ENCODE measurements around the gene PTH2R. TPM values are rescaled to one million over a fixed set of nuclear protein-coding genes. Genes with fewer than 3 reads are reported as not detected.

PTH2R gene
- total and polyA plus RNA-seq, 2 donors (not counting 3 experiments of a cell fraction or from before 2014, with no cell fraction given): not detected

- Histone ChIP-seq H3K9me3 (replicated peaks; ENCODE audit: control insufficient read depth, insufficient read depth, low read length) (no peaks in the 10 kb centered on the region), H3K9ac (replicated peaks; ENCODE audit: extremely low read depth, insufficient read depth, low read length) (no peak overlapping the region), H3K36me3 (ENCODE audit: control insufficient read depth in 2 of 2, extremely low read depth in 1 of 2, insufficient read depth in 2 of 2, low read length in 2 of 2) (peaks cover 2 to 5% of the 10 kb centered on the region in 2 experiments), H4K20me1 (replicated peaks; ENCODE audit: control insufficient read depth, extremely low read depth, insufficient read depth, low read length) (no peaks in the 10 kb centered on the region), H3K9me1 (replicated peaks; ENCODE audit: control insufficient read depth, extremely low read depth, insufficient read depth, low read length) (no peaks in the 10 kb centered on the region), H3K27ac (ENCODE audit: insufficient read depth, low read depth, low read length) (no peak overlapping the region), H3K4me2 (ENCODE audit: insufficient read depth, low read length) (no peak overlapping the region), H3K4me3 (replicated peaks in 1 of 3; ENCODE audit: insufficient read depth in 1 of 3, low read depth in 1 of 3, low read length in 3 of 3) (no peak overlapping the region), H2AFZ (ENCODE audit: low read depth, low read length) (no peak overlapping the region), H3K79me2 (ENCODE audit: control insufficient read depth, insufficient read depth, low read length) (no peaks in the 10 kb centered on the region), H3K4me1 (ENCODE audit: control insufficient read depth, extremely low read depth, insufficient read depth, low read length) (no peaks in the 10 kb centered on the region), H3K27me3 (ENCODE audit: control insufficient read depth in 2 of 2, insufficient read depth in 2 of 2, low read length in 2 of 2) (no peaks in the 10 kb centered on the region)
- ChIA-PET POLR2A (no interaction called here), CTCF (interaction anchor here (0.9 to 1.5 kb wide), 4 partner anchors 10 to 972 kb away, joined by 3 to 4 read pairs (median 3); no protein-coding TSS in a partner anchor)
- BruUV-seq (replicated peaks): no TSS peak
- TF ChIP-seq CTCF (IDR thresholded peaks at IDR 0.05; ENCODE audit: extremely low read depth in 1 of 2, insufficient read depth in 1 of 2, low read depth in 1 of 2, low read length in 2 of 2): no peak
- TF ChIP-seq POLR2A (IDR thresholded peaks at IDR 0.05; ENCODE audit: low read depth, low read length): no peak
- no peak for TF ChIP-seq EZH2 (IDR thresholded peaks at IDR 0.05; ENCODE audit: borderline replicate concordance, low read depth, low read length, severe bottlenecking)
- dilution Hi-C loops (cut with MboI; ENCODE audit: extremely low pct_ligation_motif_present, low sequenced_read_pairs) (no loop called here), intact Hi-C loops (cut with micrococcal nuclease) (no loop called here)
- no peak for DNase-seq (ENCODE audit: low read depth, low spot score)
- no peak for FAIRE-seq
Measured at GRCh38 chr2:208358758-208359631, 47.6 kb upstream of the PTH2R start.

DNA sequence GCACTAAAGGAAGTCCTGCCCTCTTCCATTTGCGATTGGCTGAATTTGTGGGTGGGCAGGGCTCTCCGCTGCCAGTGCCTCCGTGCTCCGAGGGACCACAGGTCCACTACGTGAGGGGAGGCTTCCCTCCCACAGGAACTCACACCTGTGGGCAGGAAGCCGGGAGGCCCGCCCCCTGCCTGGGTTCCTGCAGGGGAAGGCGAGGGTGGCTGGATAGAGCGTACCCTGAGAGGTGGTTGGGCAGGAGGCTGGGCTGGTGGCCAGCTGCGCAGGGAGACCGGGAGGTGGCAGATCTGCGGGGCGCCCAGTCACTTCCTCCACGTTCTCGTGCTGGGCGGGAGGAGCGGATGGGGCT is 47.0 kb upstream of the PTH2R start:
- H3K79me2 ChIP-seq (ENCODE audit: control insufficient read depth, insufficient read depth, low read length): no peaks in the 10 kb centered on the region
- H4K20me1 ChIP-seq (replicated peaks; ENCODE audit: control insufficient read depth, extremely low read depth, insufficient read depth, low read length): no peaks in the 10 kb centered on the region
- no peak overlapping the region for H3K4me3 ChIP-seq (replicated peaks in 1 of 3; ENCODE audit: insufficient read depth in 1 of 3, low read depth in 1 of 3, low read length in 3 of 3)
- dilution Hi-C loops (cut with MboI; ENCODE audit: extremely low pct_ligation_motif_present, low sequenced_read_pairs): no loop called here
- no peak overlapping the region for H3K9ac ChIP-seq (replicated peaks; ENCODE audit: extremely low read depth, insufficient read depth, low read length)
- no peak overlapping the region for H3K27ac ChIP-seq (ENCODE audit: insufficient read depth, low read depth, low read length)
- TF ChIP-seq MYC (IDR thresholded peaks at IDR 0.05; ENCODE audit: low read depth, low read length) (no peak), JUN (IDR thresholded peaks at IDR 0.05; ENCODE audit: borderline replicate concordance, insufficient read depth, insufficient read length, low read depth) (no peak), POLR2A (IDR thresholded peaks at IDR 0.05; ENCODE audit: low read depth, low read length) (no peak), CTCF (IDR thresholded peaks at IDR 0.05; ENCODE audit: extremely low read depth in 1 of 2, insufficient read depth in 1 of 2, low read depth in 1 of 2, low read length in 2 of 2) (no peak), MAX (IDR thresholded peaks at IDR 0.05; ENCODE audit: insufficient read depth, insufficient read length) (no peak), EZH2 (IDR thresholded peaks at IDR 0.05; ENCODE audit: borderline replicate concordance, low read depth, low read length, severe bottlenecking) (no peak), FOS (IDR thresholded peaks at IDR 0.05; ENCODE audit: borderline replicate concordance, insufficient read depth, low read length) (no peak), POLR2AphosphoS5 (IDR thresholded peaks at IDR 0.05; ENCODE audit: insufficient read depth, low read depth, low read length) (no peak), GATA2 (IDR thresholded peaks at IDR 0.05; ENCODE audit: insufficient read depth, insufficient read length, low read depth, low read length) (no peak)
- no TSS peak for BruUV-seq (replicated peaks)
- FAIRE-seq: no peak
- no peak for DNase-seq (ENCODE audit: low read depth, low spot score)
- H3K9me1 ChIP-seq (replicated peaks; ENCODE audit: control insufficient read depth, extremely low read depth, insufficient read depth, low read length): no peaks in the 10 kb centered on the region
- H3K36me3 ChIP-seq (ENCODE audit: control insufficient read depth in 2 of 2, extremely low read depth in 1 of 2, insufficient read depth in 2 of 2, low read length in 2 of 2): peaks cover 2 to 5% of the 10 kb centered on the region in 2 experiments
- no peaks in the 10 kb centered on the region for H3K4me1 ChIP-seq (ENCODE audit: control insufficient read depth, extremely low read depth, insufficient read depth, low read length)
- no peak overlapping the region for H2AFZ ChIP-seq (ENCODE audit: low read depth, low read length)
- H3K4me2 ChIP-seq (ENCODE audit: insufficient read depth, low read length): no peak overlapping the region
- ChIA-PET POLR2A (no interaction called here), CTCF (no interaction called here)
- no peaks in the 10 kb centered on the region for H3K27me3 ChIP-seq (ENCODE audit: control insufficient read depth in 2 of 2, insufficient read depth in 2 of 2, low read length in 2 of 2)
- no peaks in the 10 kb centered on the region for H3K9me3 ChIP-seq (replicated peaks; ENCODE audit: control insufficient read depth, insufficient read depth, low read length)
- intact Hi-C loops (cut with micrococcal nuclease): no loop called here
